ENCODE results near the gene STPG1. TPM values are rescaled to one million over a fixed set of nuclear protein-coding genes. Genes with fewer than 3 reads are reported as not detected.

Gene STPG1
- total and polyA plus RNA-seq, 9 of the 15 experiments (the other 6 are each of a cell fraction or from before 2014, with no cell fraction given): 5.0 to 11.9 (median 8.3) TPM

DNA sequence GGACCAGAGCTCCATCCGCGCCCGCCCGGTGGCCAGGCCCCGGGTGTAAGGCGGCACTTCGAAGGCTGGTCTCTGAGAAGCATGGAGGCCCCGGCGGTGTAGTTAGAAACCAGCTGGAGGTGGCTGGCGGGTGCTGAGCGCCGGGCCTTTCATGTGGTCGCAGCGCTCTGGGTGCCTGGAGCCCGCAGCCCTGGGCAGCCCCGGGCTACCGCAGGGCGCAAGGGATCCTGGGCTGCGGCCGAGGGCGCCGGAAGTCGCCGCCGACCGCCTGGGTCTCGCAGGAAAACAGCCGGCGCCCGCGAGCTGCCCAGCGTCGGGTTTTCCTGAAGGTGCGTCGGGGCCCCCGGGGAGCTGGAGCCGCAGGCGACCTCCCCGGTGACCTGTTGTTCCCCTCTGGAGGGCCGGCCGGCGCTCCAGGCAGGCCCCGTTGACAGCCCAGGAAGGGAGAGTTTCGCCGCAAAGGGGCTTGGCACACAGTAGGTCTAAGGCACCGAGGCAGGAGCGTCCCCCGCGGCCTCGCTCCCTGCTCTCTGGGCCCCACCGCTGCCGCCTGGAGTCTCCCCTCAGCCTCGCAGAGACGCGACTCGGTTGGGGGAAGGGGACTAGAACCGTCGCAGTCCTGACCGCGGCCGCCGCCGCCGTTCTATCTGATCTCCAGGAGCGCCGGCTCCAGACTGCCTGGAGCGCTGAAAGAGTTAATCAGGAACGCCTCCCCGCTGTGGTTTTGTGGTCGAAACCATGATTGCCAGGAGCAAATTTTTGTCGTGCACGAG, 91.7 kb downstream of the STPG1 start (continued):
- TF ChIP-seq ARID3B (CRISPR knock-in tag; IDR thresholded peaks at IDR 0.05; ENCODE audit: borderline replicate concordance) (no peak), FIP1L1 (IDR thresholded peaks at IDR 0.05; ENCODE audit: low read depth, low read length, poor library complexity, severe bottlenecking) (peak; percentile 31), MITF (IDR thresholded peaks at IDR 0.05) (peak; percentile 78; the same call in 1 of the 2 replicates), RAD51 (IDR thresholded peaks at IDR 0.05; ENCODE audit: borderline replicate concordance, low read depth) (no peak), E2F4 (CRISPR knock-in tag; IDR thresholded peaks at IDR 0.05; ENCODE audit: low read depth) (no peak), RAD21 (CRISPR knock-in tag; conservative IDR thresholded peaks at IDR 0.05 in 1 of 2, IDR thresholded peaks at IDR 0.05 in 1 of 2) (peak in 1 of 2 experiments; percentile 20; a peak in 1 of 4 replicates), TRIM24 (IDR thresholded peaks at IDR 0.05) (no peak), TAF7 (tag; IDR thresholded peaks at IDR 0.05) (no peak), TCF7L2 (IDR thresholded peaks at IDR 0.05; ENCODE audit: low read depth, low read length) (no peak), ZNF318 (IDR thresholded peaks at IDR 0.05; ENCODE audit: borderline replicate concordance in 1 of 2, low read depth in 1 of 2) (no peak), SRSF9 (IDR thresholded peaks at IDR 0.05; ENCODE audit: borderline replicate concordance, low read depth, low read length) (no peak), ERF (CRISPR knock-in tag; IDR thresholded peaks at IDR 0.05) (0 out of 2 replicates have a peak, but pooled peaks have one; percentile 21)
